GF-D8 (cell line): ENCODE data around the gene PI16.
A peak's percentile ranks its signal among the peaks of the same experiment; 100 is the strongest.

Source experiments
- DNase-seq: peaks from one replicate; lab custom pipeline; 2025; lab: John Stamatoyannopoulos, UW

PI16 gene

DNA sequence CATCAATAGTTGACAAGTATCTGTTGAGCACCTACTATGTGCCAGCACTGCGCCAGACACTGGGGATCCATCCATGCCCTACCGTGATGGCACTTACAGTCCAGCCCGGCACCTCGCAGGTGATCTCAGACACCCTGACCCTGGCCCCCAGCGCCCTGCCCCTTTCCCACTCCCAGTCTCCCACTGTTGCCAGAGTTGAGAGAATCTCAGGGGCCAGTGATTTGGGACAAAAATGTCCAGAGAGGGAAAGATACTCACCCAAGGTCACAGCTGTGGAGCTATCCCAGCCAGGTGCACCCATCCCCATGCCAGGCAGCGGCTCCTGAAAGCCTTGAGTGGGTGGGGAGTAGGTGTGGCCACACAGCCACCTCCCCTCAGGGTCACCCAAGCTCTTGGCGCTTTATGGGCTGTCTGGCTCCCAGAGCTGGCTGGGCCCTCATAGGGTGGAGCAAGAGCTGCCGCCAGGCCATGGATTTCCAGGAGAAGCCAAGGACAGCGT lies 3.3 kb downstream of the PI16 start:
- no peak for DNase-seq

DNA sequence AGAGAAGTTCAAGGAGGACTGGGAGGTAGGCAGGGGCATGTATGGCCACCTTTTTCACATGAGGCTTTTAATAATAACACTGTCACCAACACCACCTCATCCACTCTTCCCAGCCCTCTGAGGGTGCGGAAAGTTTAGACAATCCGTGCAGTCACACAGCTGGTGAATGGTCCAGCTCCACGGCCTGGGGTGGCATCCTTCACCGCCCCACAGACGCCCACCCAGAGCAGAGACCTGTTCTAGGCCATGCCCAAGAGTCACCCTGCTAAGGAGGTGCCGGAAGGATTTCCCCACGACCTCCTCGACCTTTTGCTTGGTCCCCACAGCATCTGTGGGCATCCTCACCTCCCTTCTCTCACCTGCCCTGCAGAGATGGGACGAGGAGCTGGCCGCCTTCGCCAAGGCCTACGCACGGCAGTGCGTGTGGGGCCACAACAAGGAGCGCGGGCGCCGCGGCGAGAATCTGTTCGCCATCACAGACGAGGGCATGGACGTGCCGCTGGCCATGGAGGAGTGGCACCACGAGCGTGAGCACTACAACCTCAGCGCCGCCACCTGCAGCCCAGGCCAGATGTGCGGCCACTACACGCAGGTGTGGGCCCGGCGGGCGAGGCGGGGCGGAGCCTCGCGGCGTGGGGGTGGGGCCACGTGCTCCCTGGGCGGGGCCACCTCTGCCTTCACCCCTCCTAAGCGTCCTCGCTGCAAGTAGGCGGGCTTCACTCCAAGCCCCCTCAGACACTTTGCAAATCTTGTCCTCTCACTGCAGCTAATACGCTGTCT lies 4.4 kb downstream of the PI16 start:
- DNase-seq, result no peak

- DNase-seq, result no peak
These were observed 5.2 kb downstream of the PI16 start for GRCh38 chr6:36959555-36960250.

DNA sequence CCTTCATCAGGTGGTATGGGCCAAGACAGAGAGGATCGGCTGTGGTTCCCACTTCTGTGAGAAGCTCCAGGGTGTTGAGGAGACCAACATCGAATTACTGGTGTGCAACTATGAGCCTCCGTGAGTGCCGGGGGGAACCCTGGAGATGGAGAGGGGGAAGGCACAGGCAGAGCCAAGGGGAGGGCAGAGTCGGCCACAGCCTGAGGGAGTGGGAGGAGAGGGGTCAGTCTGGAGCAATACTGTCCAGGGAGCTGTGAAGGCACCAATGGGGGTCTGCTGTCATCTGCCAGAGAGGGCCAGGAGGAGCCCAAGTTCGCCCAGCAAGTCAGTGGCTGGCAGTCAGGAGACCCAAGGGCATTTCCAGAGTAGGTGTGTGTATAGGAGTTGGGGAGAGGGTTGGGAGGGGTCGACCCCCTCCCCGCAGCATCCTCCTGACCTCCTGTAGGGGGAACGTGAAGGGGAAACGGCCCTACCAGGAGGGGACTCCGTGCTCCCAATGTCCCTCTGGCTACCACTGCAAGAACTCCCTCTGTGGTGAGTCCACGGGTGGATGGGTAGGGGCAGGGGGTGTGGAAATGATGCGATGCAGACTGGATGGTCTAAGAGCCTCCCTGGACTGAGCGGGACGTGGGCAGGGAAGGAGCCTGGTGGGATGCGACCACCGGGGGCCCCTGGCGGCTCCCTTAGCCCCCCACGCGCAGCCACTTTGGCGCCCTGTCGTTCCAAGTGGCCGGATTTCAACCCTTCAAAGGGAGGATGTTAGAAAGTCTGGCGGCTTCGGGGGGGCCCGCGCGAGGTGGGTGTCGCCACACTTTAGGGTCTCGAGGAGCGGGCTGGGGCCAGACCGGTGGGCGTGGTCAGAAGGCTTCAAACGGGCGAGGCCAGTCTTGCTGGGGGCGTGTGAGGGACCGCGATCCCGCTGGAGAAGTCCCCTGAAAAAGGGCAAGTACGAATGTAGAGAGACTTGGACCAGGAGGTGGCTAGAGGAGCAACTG lies 7.2 kb downstream of the PI16 start:
- no peak for DNase-seq

DNA sequence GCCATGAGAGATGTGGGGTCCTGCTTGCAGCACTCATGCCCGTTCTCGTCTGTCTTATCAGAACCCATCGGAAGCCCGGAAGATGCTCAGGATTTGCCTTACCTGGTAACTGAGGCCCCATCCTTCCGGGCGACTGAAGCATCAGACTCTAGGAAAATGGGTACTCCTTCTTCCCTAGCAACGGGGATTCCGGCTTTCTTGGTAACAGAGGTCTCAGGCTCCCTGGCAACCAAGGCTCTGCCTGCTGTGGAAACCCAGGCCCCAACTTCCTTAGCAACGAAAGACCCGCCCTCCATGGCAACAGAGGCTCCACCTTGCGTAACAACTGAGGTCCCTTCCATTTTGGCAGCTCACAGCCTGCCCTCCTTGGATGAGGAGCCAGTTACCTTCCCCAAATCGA lies 8.3 kb downstream of the PI16 start:
- DNase-seq, result peak; percentile 76

GRCh38 chr6:36963451-36964290 lies 9.1 kb downstream of the PI16 start:
- DNase-seq, result no peak

DNA sequence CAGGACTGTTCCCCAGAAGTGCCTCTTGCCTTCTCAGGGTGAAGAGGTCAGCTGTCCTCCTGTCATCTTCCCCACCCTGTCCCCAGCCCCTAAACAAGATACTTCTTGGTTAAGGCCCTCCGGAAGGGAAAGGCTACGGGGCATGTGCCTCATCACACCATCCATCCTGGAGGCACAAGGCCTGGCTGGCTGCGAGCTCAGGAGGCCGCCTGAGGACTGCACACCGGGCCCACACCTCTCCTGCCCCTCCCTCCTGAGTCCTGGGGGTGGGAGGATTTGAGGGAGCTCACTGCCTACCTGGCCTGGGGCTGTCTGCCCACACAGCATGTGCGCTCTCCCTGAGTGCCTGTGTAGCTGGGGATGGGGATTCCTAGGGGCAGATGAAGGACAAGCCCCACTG lies 9.8 kb downstream of the PI16 start:
- DNase-seq, result no peak

DNA sequence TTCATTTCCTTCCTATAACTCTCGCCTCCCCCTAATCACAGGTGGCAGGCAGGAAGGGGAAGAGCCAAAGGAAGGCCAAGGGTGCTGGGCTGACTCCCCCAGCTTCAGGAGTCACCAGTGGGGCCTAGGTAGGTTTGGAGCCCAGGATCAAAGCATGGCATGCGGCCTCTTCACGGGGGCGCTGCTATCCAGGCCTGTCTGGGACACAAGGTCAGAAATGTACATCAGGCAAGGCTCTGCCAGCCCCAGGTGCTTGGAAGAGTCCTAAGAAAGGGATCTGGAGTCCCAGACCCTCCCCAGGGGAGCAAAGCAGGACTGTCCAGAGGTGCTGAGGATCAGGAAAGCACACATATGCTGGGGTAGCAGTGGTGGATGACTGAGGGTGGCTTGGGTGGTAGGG lies 10.4 kb downstream of the PI16 start:
- DNase-seq, result no peak

DNA sequence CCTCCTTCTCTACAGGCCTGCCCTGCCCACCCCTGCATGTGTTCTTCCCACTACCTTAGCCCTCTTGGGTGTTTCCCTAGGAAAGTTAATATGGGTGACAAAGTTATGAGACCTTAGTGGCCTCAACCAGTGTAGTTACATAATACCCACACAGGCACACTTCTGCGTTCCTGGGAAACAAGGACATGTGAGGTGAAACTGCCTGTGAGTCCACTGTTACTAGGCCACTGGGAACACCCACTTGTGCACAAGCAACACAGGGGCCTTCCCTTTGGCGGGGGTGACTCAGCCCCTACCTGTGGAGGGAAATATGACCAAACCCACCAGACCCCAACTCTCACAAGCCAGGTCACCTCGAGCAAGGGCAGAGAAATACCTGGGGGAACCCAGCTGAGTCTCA lies 12.8 kb downstream of the PI16 start:
- no peak for DNase-seq

DNA sequence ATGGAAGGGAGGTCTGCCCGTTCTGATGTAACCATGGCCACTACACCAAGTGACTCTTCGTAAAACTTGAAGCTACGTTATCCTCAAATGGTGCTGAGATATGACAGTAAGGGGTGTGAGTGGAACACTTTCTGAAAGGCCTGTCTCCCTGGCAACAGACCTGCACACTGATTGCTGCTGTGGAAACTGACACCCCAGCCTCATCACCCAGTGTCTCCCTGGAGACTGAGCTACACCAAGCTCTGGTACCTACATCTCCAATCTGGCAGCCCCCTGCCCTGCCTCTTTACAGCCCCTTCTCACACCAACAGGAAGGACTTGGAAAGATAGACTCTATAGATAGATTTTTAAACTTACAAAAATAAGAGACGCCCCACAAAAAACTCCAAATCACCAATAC lies 13.2 kb downstream of the PI16 start:
- no peak for DNase-seq

GRCh38 chr6:36968266-36968977 lies 13.9 kb downstream of the PI16 start:
- no peak for DNase-seq

- no peak for DNase-seq
These were observed 14.7 kb downstream of the PI16 start for GRCh38 chr6:36969240-36969691.

GRCh38 chr6:36969988-36970891 lies 15.7 kb downstream of the PI16 start:
- no peak for DNase-seq

DNA sequence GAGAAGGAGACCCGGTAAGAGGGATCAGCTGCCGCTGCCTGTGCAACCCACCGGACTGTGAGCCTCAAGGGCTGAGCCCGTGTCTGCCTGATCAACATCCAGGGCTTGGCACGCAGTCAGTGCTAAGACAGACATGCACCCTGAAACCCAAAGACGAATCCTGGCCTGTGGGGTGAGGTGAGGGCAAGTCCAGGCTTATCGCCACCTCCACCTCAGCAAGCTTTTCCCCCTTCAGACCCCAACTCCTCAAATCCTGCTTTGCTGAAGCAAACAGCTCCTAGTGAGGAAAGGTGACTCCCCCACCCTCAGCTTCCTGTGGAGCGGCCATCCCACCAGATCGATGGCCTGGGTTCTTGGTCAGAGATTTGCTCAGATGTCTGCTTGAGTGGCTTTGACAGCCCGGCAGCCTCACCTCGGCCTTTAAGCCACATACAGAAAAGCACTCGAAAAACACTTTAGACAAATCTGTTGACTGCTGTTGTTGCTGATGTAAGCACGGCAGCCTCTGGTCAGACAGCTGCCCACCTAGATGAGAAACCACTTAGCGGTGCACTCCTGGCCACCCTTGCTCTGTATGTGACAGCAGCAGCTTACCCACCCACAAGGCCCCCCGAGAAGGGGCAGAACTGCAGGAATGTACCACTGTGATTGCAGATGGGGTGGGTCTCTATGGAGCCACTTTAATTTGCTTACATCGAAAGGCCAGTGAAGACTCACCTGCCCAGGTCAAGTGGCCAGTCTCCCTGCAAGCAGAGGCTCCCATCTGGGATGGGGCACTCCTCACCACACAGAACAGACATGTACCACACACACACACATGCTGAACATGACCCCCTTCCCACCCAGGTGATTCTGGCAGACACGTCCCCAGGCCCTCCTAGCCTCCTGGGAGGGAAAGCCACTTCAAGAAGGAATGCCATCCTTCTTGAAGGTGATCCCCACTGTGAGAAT lies 16.6 kb downstream of the PI16 start:
- DNase-seq, result no peak

DNA sequence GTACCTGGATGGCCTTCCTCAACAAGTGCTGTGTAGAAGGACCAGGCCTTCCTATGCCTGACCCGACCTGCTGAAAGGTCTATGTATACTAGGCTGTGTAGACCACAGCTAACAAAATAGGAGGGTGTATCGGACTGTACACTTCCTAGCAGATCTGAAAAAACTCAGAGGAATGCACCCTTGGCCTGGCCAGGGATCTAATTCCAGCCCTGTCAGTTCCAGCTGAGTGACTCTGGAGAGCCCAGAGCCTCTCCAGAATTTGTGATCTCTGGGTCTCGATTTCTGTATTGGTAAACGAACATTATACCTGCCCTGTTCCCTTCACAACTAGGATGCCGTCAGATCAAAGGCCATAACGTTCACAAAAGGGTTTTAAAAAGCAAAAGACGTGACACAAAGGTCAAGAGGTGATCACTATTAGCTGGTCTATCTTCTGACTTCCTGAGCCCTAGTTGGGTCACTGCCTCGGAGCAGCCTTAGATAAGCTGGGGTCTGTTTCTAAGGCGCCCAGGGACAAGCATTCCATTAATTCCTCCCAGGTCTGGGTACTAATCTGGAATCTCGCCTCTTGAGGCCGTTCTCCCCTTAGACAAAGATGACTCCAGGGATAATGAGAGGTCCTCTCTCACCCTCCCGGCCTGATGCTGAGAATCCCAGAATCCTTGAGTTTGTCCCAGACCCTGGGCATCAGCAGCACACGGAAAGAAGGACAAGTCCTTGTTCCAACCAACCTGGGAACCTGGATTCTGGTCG lies 17.6 kb downstream of the PI16 start:
- DNase-seq, result no peak

- no peak for DNase-seq
These were observed 18.7 kb downstream of the PI16 start for GRCh38 chr6:36973190-36973589.

DNA sequence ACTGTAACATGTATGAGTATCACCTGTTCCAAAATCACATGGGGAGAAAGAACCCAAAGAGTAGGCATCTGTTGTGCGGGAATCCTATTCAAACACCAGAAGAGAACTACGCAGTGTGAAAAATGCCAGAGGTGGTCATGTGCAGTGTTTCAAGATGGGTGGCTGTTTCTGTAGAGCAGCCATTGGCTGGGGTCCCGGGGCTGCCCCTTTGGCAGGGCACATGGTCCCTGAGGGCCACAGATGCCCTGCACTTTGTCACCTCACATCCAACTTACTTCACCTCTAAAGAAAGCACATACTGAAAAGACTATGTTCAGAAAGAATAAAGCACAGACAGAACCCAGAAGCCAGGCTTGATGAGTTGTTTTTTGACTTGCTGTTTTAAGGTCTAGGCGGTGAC lies 19.1 kb downstream of the PI16 start:
- no peak for DNase-seq
